PC-3 (cell line): ENCODE data around the gene NTM. TPM values are rescaled to one million over a fixed set of nuclear protein-coding genes. Genes with fewer than 3 reads are reported as not detected.

Experiments used
- ATAC-seq: fragments of 200-7000 bp; cut with Tn5 transposase; 2 replicates; pipeline ENCODE4 v1.9.1; 2020; ENCODE audit warnings: mild to moderate bottlenecking, moderate library complexity
- BruUV-seq: library from RNA; stranded (reverse); fragments of 400-500 nt; replicated peaks from 2 replicates; lab custom pipeline; 2021; lab: Mats Ljungman, UMichigan
- CTCF ChIA-PET: fragments of 300-600 bp; sonication (Branson Sonifier 250); formaldehyde crosslinking; loops from one replicate; lab custom pipeline; 2022; ENCODE audit warnings: antibody characterized with exemption; lab: Charles Lee
- POLR2A ChIA-PET: fragments of 300-600 bp; sonication (Branson Sonifier 250); formaldehyde crosslinking; loops from one replicate; lab custom pipeline; 2022; ENCODE audit warnings: antibody characterized with exemption; ENCODE audit not compliant: unreplicated experiment; lab: Charles Lee
- DNase-seq: peaks from one replicate; pipeline ENCODE4 v3.0.0-alpha.2; 2015
- H2AFZ ChIP-seq: fragments of 300-600 bp; sonication (generic); 2 replicates; pipeline ENCODE4 v1.6.0; 2016; ENCODE audit warnings: antibody characterized with exemption, low read length
- H3F3A ChIP-seq: fragments of 300-600 bp; sonication (generic); one replicate; pipeline ENCODE4 v1.6.0; 2017; ENCODE audit warnings: antibody characterized with exemption, low read length, control low read depth, mild to moderate bottlenecking; ENCODE audit not compliant: unreplicated experiment
- H3K27ac ChIP-seq: fragments of 300-600 bp; sonication (generic); 2 replicates; pipeline ENCODE4 v1.5.1; 2016; ENCODE audit warnings: mild to moderate bottlenecking, low read length
- H3K27me3 ChIP-seq: fragments of 300-600 bp; sonication (generic); 2 replicates; pipeline ENCODE4 v1.6.1; 2016; ENCODE audit warnings: low read length, mixed read lengths
- H3K36me3 ChIP-seq: fragments of 300-600 bp; sonication (generic); 2 replicates; pipeline ENCODE4 v1.6.1; 2016; ENCODE audit warnings: low read depth, mixed run types, low read length, mixed read lengths
- H3K4me1 ChIP-seq: fragments of 300-600 bp; sonication (generic); 2 replicates; pipeline ENCODE4 v1.5.1; 2016; ENCODE audit warnings: low read length; ENCODE audit not compliant: insufficient read depth
- H3K4me2 ChIP-seq: fragments of 300-600 bp; sonication (generic); 2 replicates; pipeline ENCODE4 v1.6.0; 2016; ENCODE audit warnings: low read length
- H3K4me3 ChIP-seq: fragments of 300-600 bp; sonication (generic); 2 replicates; pipeline ENCODE4 v1.5.1; 2016; ENCODE audit warnings: mild to moderate bottlenecking, low read length, mixed read lengths
- H3K79me2 ChIP-seq: fragments of 300-600 bp; sonication (generic); 2 replicates; pipeline ENCODE4 v1.6.1; 2017; ENCODE audit warnings: low read length, mixed read lengths
- H3K9ac ChIP-seq: fragments of 300-600 bp; sonication (generic); 2 replicates; pipeline ENCODE4 v1.6.0; 2016; ENCODE audit warnings: mild to moderate bottlenecking, low read length
- H3K9me2 ChIP-seq: fragments of 300-600 bp; sonication (generic); replicated peaks from 2 replicates; pipeline ENCODE4 v1.6.1; 2016; ENCODE audit warnings: mixed run types, low read length, mixed read lengths
- H3K9me3 ChIP-seq: fragments of 300-600 bp; sonication (generic); 2 replicates; pipeline ENCODE4 v1.6.1; 2016; ENCODE audit warnings: low read length, mixed read lengths
- H4K20me1 ChIP-seq: fragments of 300-600 bp; sonication (generic); 2 replicates; pipeline ENCODE4 v1.6.1; 2016; ENCODE audit warnings: low read length, mixed read lengths
- CTCF ChIP-seq: fragments of 300-600 bp; sonication (generic); conservative IDR thresholded peaks from 2 replicates; pipeline ENCODE4 v1.5.1; 2017; ENCODE audit warnings: antibody characterized with exemption, low read depth, mild to moderate bottlenecking, low read length
- EZH2 ChIP-seq: fragments of 300-600 bp; sonication (generic); IDR thresholded peaks from one replicate; pipeline ENCODE4 v1.6.1; 2017; ENCODE audit warnings: antibody characterized with exemption, mild to moderate bottlenecking, low read length; ENCODE audit not compliant: unreplicated experiment
- EZH2phosphoT487 ChIP-seq: fragments of 300-600 bp; sonication (generic); IDR thresholded peaks from 2 replicates; pipeline ENCODE4 v1.6.1; 2018; ENCODE audit warnings: mild to moderate bottlenecking, antibody characterized with exemption, low read length, borderline replicate concordance
- intact Hi-C: fragments of 100-400 bp; cut with micrococcal nuclease; formaldehyde crosslinking; loops from 2 replicates; pipeline ENCODE4 v1.9.0; 2023
- total RNA-seq: library from RNA; depleted of rRNA; stranded (reverse); fragments of >200 nt; gene quantifications from 2 replicates; pipeline ENCODE4 v1.2.3, GENCODE V29; 2014

The NTM gene
- total RNA-seq, 1 experiment from 2014 or later, result not detected

DNA sequence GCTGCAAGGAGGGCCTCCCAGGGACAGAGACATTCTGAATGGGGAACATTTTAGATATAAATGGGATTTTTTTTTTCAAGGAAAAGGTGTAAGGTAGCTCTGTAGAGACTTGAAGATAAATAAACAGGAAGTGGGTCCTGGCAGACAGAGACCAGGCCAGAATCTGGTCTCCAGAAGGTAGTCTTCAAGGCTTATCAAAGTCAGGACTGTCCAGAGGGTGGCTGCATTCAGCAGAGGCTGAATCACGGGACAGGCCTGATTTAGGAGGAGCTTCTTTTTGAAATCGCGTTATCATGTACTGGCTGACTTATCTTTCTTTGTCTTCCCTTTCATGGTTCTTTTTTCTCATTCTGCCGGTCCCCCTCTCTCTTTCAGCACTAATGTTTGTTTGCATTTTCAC, 542.9 kb downstream of the NTM start:
- no TSS peak for BruUV-seq
- no peaks in the 10 kb centered on the region for H3K27me3 ChIP-seq
- no peaks in the 10 kb centered on the region for H3K4me1 ChIP-seq
- ChIA-PET CTCF (no interaction called here), POLR2A (no interaction called here)
- H3K36me3 ChIP-seq, result no peaks in the 10 kb centered on the region
- no peak overlapping the region for H3K4me3 ChIP-seq
- H2AFZ ChIP-seq, result no peak overlapping the region
- DNase-seq (no peak), ATAC-seq (no peak)
- H3K27ac ChIP-seq, result no peak overlapping the region
- no peak overlapping the region for H3K9ac ChIP-seq
- no peaks in the 10 kb centered on the region for H3K9me2 ChIP-seq
- H3K9me3 ChIP-seq, result no peaks in the 10 kb centered on the region
- no peak overlapping the region for H3K4me2 ChIP-seq
- H4K20me1 ChIP-seq, result no peaks in the 10 kb centered on the region
- TF ChIP-seq EZH2 (no peak), EZH2phosphoT487 (no peak), CTCF (no peak)
- intact Hi-C loops, result no loop called here
- H3F3A ChIP-seq, result no peaks in the 10 kb centered on the region
- H3K79me2 ChIP-seq, result no peaks in the 10 kb centered on the region

GRCh38 chr11:131914361-131914774, 544.0 kb downstream of the NTM start:
- no peaks in the 10 kb centered on the region for H3K4me1 ChIP-seq
- H3K27ac ChIP-seq, result no peak overlapping the region
- no peaks in the 10 kb centered on the region for H3K9me3 ChIP-seq
- H4K20me1 ChIP-seq, result no peaks in the 10 kb centered on the region
- CTCF ChIA-PET, result no interaction called here
- no peak overlapping the region for H3K4me3 ChIP-seq
- BruUV-seq, result no TSS peak
- H3K27me3 ChIP-seq, result no peaks in the 10 kb centered on the region
- no peaks in the 10 kb centered on the region for H3K9me2 ChIP-seq
- POLR2A ChIA-PET, result no interaction called here
- no peaks in the 10 kb centered on the region for H3F3A ChIP-seq
- no peaks in the 10 kb centered on the region for H3K36me3 ChIP-seq
- no peaks in the 10 kb centered on the region for H3K79me2 ChIP-seq
- DNase-seq, result peak; percentile 20
- no peak overlapping the region for H2AFZ ChIP-seq
- peak; percentile 52 for TF ChIP-seq CTCF
- TF ChIP-seq EZH2phosphoT487, result no peak
- no peak for ATAC-seq
- H3K9ac ChIP-seq, result no peak overlapping the region
- intact Hi-C loops, result no loop called here
- H3K4me2 ChIP-seq, result no peak overlapping the region

DNA sequence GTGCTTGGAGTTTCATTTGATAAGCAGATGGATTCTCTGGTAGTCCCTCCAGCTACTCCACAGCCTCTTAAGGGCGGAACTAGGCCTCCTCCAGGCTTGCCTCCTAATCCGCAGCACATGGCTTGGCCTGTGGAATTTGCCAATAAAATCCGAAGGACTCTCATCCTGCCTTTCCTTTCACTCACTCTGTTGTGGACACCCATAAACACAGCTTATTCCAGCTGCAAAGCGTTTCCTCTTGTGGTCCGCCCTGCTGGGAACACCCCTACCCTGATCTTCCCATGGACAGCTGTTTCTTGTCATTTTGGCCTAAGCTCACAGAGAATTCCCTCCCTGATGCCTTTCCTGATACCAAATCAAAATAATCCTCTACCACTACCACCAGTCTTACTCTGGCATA, 546.2 kb downstream of the NTM start:
- Histone ChIP-seq H4K20me1 (no peaks in the 10 kb centered on the region), H3K27me3 (no peaks in the 10 kb centered on the region), H3F3A (no peaks in the 10 kb centered on the region), H3K36me3 (no peaks in the 10 kb centered on the region), H3K79me2 (no peaks in the 10 kb centered on the region), H3K27ac (no peak overlapping the region), H3K9me3 (no peaks in the 10 kb centered on the region), H3K4me1 (no peaks in the 10 kb centered on the region), H3K4me3 (no peak overlapping the region), H2AFZ (no peak overlapping the region), H3K9me2 (no peaks in the 10 kb centered on the region), H3K9ac (no peak overlapping the region), H3K4me2 (no peak overlapping the region)
- no peak for ATAC-seq
- no TSS peak for BruUV-seq
- intact Hi-C loops, result no loop called here
- CTCF ChIA-PET, result no interaction called here
- no peak for DNase-seq
- POLR2A ChIA-PET, result no interaction called here
- TF ChIP-seq EZH2 (no peak), EZH2phosphoT487 (no peak), CTCF (no peak)
